ENCODE measurements around the gene ICAM2. TPM values are rescaled to one million over a fixed set of nuclear protein-coding genes. Genes with fewer than 3 reads are reported as not detected.

Gene ICAM2
- total RNA-seq, 1 donor, result 6.5 TPM

GRCh38 chr17:63998050-63998720 is 22.2 kb downstream of the ICAM2 start, which contains the start of gene PRR29:
Gene PRR29, plus strand, starts transcription at chr17:63998351. Its CDS starts 14 bp downstream, at chr17:63998365.
- H3K9me3 ChIP-seq (ENCODE audit: low read depth, low read length), result no peaks in the 10 kb centered on the region
- TF ChIP-seq CTCF (IDR thresholded peaks at IDR 0.05; ENCODE audit: extremely low read depth, low read depth, low read length), result no peak
- peak within 1 kb of the TSS; percentile 85 for H3K4me2 ChIP-seq (ENCODE audit: insufficient read depth, low read length)
- H3K4me3 ChIP-seq (ENCODE audit: insufficient read depth, low read length), result peak within 1 kb of the TSS; percentile 77
- peak within 1 kb of the TSS; percentile 93 for H2AFZ ChIP-seq (ENCODE audit: low read length)
- peaks cover 37% of the 10 kb centered on the region for H3K27me3 ChIP-seq (ENCODE audit: insufficient read depth, low read length)
- no peak within 1 kb of the TSS for H3K27ac ChIP-seq (ENCODE audit: low read depth, low read length)
- H4K20me1 ChIP-seq (ENCODE audit: insufficient read depth, low read length), result no peaks in the 10 kb centered on the region
- peaks cover 6% of the 10 kb centered on the region for H3K4me1 ChIP-seq (ENCODE audit: insufficient read depth, low read length)
- no peaks in the 10 kb centered on the region for H3K36me3 ChIP-seq (ENCODE audit: insufficient read depth, low read length)
- no peaks in the 10 kb centered on the region for H3K79me2 ChIP-seq (ENCODE audit: insufficient read depth, low read length)
- DNase-seq (ENCODE audit: insufficient read length, low spot score, missing footprints), result peak; percentile 98

- H3K36me3 ChIP-seq (ENCODE audit: insufficient read depth, low read length), result no peaks in the 10 kb centered on the region
- H3K4me1 ChIP-seq (ENCODE audit: insufficient read depth, low read length), result peaks cover 6% of the 10 kb centered on the region
- H3K27me3 ChIP-seq (ENCODE audit: insufficient read depth, low read length), result peaks cover 40% of the 10 kb centered on the region
- no peaks in the 10 kb centered on the region for H3K79me2 ChIP-seq (ENCODE audit: insufficient read depth, low read length)
- H3K27ac ChIP-seq (ENCODE audit: low read depth, low read length), result no peak overlapping the region
- H3K9me3 ChIP-seq (ENCODE audit: low read depth, low read length), result no peaks in the 10 kb centered on the region
- TF ChIP-seq CTCF (IDR thresholded peaks at IDR 0.05; ENCODE audit: extremely low read depth, low read depth, low read length), result no peak
- peak; percentile 79 for DNase-seq (ENCODE audit: insufficient read length, low spot score, missing footprints)
- peak overlapping the region; percentile 77 for H3K4me3 ChIP-seq (ENCODE audit: insufficient read depth, low read length)
- H4K20me1 ChIP-seq (ENCODE audit: insufficient read depth, low read length), result no peaks in the 10 kb centered on the region
- H2AFZ ChIP-seq (ENCODE audit: low read length), result peak overlapping the region; percentile 35
- H3K4me2 ChIP-seq (ENCODE audit: insufficient read depth, low read length), result peak overlapping the region; percentile 85
Measured at GRCh38 chr17:63997341-63998048, 22.9 kb downstream of the ICAM2 start.

- no peak for TF ChIP-seq CTCF (IDR thresholded peaks at IDR 0.05; ENCODE audit: extremely low read depth, low read depth, low read length)
- H2AFZ ChIP-seq (ENCODE audit: low read length), result no peak overlapping the region
- H3K9me3 ChIP-seq (ENCODE audit: low read depth, low read length), result no peaks in the 10 kb centered on the region
- H3K4me3 ChIP-seq (ENCODE audit: insufficient read depth, low read length), result no peak overlapping the region
- DNase-seq (ENCODE audit: insufficient read length, low spot score, missing footprints), result peak; percentile 39
- H3K4me2 ChIP-seq (ENCODE audit: insufficient read depth, low read length), result no peak overlapping the region
- H3K36me3 ChIP-seq (ENCODE audit: insufficient read depth, low read length), result no peaks in the 10 kb centered on the region
- peaks cover 6% of the 10 kb centered on the region for H3K4me1 ChIP-seq (ENCODE audit: insufficient read depth, low read length)
- no peaks in the 10 kb centered on the region for H3K79me2 ChIP-seq (ENCODE audit: insufficient read depth, low read length)
- peaks cover 49% of the 10 kb centered on the region for H3K27me3 ChIP-seq (ENCODE audit: insufficient read depth, low read length)
- H3K27ac ChIP-seq (ENCODE audit: low read depth, low read length), result no peak overlapping the region
- H4K20me1 ChIP-seq (ENCODE audit: insufficient read depth, low read length), result no peaks in the 10 kb centered on the region
Measured at GRCh38 chr17:63996430-63997182, 23.8 kb downstream of the ICAM2 start.

Data from osteoblast (primary cell).